LNCAP (cell line): ENCODE results near the gene MMP17.
A peak's percentile ranks its signal among the peaks of the same experiment; 100 is the strongest.

Source experiments
- TF ChIP-seq, protein P1 (sequence below): fragments of 450-650 bp; IDR thresholded peaks from 2 replicates; pipeline ENCODE4 v1.5.1; 2017; ENCODE audit warnings: mild to moderate bottlenecking

Gene MMP17

DNA sequence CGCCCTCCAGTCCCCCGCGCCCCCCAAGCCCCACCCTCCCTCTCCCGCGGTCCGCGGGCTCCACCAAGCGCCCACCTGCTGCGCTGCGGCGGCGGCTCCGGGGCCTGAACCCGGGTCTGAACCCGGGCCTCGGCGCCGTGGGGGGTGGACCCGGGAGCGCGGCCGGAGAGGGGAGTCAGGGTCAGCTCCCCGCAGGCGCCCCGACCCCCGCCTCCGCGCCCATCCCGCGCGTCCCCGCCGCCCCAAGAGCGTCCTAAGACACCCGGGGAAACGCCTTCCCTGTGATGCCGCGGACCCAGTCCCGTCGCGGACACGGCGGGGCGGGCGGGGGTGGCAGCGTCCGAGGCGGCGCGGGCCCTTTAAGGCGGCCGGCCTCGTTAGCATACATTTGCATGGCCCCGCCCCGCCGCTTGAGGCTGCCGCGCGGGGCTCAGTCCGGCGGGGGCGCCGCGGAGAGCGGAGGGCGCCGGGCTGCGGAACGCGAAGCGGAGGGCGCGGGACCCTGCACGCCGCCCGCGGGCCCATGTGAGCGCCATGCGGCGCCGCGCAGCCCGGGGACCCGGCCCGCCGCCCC lies at the start of gene MMP17:
Gene MMP17, plus strand, starts transcription at position 433 of the 574 bp plus-strand sequence. Its CDS starts 102 bp downstream, at position 535.
- TF ChIP-seq, protein P1, sequence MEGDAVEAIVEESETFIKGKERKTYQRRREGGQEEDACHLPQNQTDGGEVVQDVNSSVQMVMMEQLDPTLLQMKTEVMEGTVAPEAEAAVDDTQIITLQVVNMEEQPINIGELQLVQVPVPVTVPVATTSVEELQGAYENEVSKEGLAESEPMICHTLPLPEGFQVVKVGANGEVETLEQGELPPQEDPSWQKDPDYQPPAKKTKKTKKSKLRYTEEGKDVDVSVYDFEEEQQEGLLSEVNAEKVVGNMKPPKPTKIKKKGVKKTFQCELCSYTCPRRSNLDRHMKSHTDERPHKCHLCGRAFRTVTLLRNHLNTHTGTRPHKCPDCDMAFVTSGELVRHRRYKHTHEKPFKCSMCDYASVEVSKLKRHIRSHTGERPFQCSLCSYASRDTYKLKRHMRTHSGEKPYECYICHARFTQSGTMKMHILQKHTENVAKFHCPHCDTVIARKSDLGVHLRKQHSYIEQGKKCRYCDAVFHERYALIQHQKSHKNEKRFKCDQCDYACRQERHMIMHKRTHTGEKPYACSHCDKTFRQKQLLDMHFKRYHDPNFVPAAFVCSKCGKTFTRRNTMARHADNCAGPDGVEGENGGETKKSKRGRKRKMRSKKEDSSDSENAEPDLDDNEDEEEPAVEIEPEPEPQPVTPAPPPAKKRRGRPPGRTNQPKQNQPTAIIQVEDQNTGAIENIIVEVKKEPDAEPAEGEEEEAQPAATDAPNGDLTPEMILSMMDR = peak; percentile 22; the same call in 1 of the 2 replicates

DNA sequence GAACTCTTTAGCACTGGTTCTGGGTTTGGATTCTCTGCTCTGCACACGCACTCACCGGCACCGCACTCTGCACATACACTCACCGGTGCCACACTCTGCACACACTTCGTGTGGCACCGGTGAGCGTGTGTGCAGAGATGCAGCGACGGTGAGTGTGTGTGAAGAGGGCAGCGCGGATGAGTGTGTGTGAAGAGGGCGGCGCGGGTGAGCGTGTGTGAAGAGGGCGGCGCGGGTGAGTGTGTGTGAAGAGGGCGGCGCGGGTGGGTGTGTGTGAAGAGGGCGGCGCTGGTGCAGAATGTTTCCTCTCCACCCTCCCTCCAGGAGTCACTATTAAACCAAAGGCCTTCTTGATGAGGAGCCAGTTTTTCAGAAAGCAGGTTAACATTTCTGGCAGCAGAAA lies 49.2 kb upstream of the MMP17 start:
- TF ChIP-seq, protein P1 = no peak

DNA sequence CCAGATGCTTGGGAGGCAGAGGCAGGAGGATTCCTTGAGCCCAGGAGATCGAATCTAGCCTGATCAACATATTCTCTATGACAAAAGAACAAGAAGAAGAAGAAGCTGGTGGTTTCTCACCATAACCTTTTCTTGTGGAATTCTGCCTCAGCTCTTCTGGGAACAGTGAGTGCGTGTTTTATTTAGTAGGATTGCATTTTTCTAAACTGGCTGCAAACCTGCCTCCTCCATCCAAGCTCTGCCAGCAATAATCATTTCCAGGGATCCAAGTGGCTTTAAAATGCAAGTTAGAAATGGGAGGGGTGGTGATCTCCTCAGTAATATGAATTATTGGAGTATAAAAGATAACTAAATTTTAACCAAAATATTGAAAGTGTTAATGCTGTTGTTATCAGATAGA lies 46.1 kb upstream of the MMP17 start:
- TF ChIP-seq, protein P1 = no peak

DNA sequence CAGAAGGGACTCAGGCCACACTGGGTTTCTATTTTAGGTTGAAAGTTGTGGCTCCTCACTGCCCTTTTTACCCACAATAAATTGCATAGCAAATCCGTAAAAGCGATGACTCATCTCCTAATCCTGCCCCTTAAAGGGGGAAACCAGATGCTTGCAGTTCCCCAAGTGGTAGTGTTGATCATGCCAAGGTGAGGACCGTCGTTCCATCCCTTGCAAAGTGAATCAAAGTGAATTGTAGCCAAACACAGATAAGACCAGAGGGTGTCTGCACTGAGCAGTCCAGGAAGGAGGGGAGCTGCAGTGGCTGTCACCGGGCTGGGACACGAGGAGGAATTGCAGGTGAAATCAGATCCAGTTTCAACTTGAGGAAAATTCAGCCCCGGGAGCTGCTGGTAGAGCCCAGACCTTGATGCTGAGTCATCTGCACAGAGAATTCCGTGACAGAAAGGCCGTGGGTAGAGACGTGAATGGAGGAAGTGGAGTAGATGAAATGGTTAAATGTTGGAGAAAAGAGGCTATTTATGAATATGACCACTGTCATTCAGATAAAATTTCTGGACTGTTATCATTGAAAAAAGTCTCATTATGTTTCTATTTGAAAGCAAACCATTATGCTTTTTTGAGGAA lies 44.2 kb upstream of the MMP17 start:
- TF ChIP-seq, protein P1 = no peak

DNA sequence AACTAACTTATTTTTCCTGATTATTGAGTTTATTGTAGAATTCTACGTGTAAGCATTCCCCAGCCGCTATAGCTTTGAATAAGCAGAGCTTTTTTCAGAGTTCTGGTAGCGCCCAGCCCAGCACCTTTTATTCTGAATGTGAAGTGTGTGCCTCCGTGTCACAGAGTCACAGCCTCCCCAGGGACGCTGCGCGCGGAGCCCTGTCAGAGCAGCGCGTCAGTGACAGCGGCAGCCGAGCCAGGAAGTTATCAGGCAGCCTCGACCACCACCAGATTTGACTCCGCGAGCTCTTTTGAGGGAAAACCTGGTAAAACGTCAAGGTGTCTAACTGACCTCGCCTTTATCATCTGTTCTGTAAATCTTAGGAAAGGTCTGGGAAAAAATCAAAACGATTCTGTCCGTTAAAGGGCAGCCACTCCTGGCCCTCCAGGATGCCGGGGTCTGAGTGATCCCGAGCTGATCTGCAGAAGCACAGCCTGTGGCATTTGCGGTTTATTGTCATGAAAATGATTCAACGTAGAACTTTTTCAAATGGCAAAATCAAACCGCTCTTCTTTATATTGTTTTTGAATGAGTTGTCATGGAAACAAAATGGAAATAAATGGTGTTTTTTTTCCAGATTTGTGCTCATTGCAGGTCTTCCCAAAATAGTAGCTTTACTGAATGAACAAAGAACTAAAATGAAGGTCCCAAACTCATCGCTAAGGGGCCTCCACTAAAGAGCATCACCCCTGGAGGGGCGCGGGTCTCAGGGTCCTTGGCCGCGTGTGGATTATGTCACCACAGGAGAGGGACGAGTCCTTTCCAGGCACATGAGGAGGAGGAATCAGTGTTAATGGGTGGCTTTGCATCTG lies 43.1 kb upstream of the MMP17 start:
- TF ChIP-seq, protein P1 = no peak

DNA sequence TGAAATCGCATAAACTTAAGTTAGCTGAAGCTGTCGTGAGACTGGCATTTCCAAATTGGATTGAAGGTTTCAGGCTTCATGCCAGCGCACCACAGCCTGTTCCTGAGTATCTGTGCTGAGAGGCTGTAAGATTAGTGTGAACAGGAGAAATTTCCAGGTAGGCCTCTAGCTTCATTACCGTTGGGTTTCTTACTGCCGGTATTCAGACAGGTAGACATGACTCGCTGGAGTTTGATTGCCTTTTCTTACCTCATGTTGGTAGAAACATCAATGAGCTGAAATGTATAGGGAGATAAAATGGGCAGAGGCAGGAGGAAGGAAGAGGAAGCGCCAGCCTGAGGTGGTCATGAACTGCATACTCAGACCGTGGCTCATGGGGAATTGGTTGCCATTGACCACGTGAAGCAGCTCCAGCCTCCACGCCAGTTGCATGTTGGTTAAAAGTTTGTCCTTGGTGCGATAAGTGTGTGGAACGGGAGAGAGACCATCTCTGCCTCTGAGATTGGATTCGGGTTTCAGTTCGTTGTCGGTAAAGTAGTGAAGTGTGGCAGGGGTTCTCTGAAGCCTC lies 42.3 kb upstream of the MMP17 start:
- TF ChIP-seq, protein P1 = no peak

DNA sequence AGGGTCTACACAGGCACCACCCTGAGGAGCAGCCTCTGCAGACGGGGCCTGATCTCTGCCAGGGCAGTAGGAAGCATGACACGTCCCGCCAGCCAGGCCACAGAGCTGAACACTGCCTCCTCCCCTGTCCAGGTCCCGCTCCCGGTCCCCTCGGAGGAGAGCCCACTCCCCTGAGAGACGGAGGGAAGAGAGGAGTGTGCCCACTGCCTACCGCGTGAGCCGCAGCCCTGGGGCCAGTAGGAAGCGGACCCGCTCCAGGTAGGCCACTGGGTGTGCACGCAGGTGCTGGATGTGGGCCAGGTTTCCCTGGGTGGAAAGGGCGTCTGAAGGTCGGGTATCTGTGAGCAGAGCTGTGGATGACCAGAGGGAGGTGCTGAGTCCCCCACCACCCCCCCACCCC lies 41.9 kb upstream of the MMP17 start:
- TF ChIP-seq, protein P1 = no peak
